Measurements from ENCODE around the gene NUFIP1.
"Not testable (repeated sequence)": the region's sequence is repeated elsewhere in the genome, so short reads cannot be mapped to it uniquely, and the experiment has no call there.

The NUFIP1 gene

DNA sequence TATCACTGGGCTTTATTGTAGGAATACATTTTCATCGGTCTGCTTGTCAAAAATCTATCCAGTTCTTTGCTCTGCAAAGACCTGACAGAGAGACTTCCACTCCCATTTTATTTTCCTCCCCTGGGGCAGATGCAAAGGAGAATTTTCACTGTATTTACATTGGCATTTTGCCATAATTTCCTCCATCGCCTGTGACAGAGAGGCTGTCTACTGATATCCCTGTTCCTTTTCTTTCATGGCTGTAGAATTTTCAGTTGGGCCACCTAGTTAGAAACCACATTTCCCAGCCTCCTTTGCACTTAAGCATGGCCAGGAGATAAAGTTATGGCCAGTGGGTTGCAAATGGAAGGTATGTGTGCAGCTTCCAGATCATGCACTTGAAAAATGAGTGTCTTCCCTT is 89.3 kb downstream of the NUFIP1 start:
- H3K36me3 Mint-ChIP-seq (ENCODE audit: low read depth): no peaks in the 10 kb centered on the region
- intact Hi-C loops (cut with micrococcal nuclease): no loop called here

DNA sequence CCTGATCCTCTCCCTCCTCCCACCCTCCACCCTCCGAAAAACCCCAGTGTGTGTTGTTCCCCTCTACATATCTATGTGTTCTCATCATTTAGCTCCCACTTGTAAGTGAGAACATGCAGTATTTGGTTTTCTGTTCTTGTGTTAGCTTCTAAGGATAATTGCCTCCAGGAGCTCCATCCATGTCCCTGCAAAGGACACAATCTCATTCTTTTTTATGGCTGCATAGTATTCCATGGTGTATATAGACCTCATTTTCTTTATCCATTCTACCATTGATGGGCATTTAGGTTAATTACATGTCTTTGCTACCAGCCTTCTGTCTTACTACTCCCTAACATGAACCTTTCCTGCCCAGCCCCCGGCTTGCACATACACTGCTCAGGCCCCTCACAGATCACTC is 91.0 kb downstream of the NUFIP1 start:
- H3K4me3 Mint-ChIP-seq; H3K27me3 Mint-ChIP-seq; intact Hi-C loops (cut with micrococcal nuclease); H3K27ac Mint-ChIP-seq; H3K9me3 Mint-ChIP-seq; H3K36me3 Mint-ChIP-seq (ENCODE audit: low read depth); H3K4me1 Mint-ChIP-seq (ENCODE audit: low read depth): not testable (repeated sequence)

More for the DNA sequence above, 89.3 kb downstream of the NUFIP1 start:
- no peaks in the 10 kb centered on the region for H3K4me1 Mint-ChIP-seq (ENCODE audit: low read depth)
- no peak overlapping the region for H3K27ac Mint-ChIP-seq
- no peaks in the 10 kb centered on the region for H3K9me3 Mint-ChIP-seq
- no peak overlapping the region for H3K4me3 Mint-ChIP-seq
- H3K27me3 Mint-ChIP-seq: peaks cover 2% of the 10 kb centered on the region

GRCh38 chr13:44895953-44896335 is 93.3 kb downstream of the NUFIP1 start:
- H3K4me1 Mint-ChIP-seq (ENCODE audit: low read depth): no peaks in the 10 kb centered on the region
- no peaks in the 10 kb centered on the region for H3K9me3 Mint-ChIP-seq
- no peak overlapping the region for H3K27ac Mint-ChIP-seq
- H3K4me3 Mint-ChIP-seq: no peak overlapping the region
- intact Hi-C loops (cut with micrococcal nuclease): no loop called here
- no peaks in the 10 kb centered on the region for H3K27me3 Mint-ChIP-seq
- no peaks in the 10 kb centered on the region for H3K36me3 Mint-ChIP-seq (ENCODE audit: low read depth)

- Mint-ChIP-seq H3K9me3 (no peaks in the 10 kb centered on the region), H3K36me3 (ENCODE audit: low read depth) (no peaks in the 10 kb centered on the region), H3K4me3 (no peak overlapping the region), H3K27ac (no peak overlapping the region), H3K27me3 (no peaks in the 10 kb centered on the region), H3K4me1 (ENCODE audit: low read depth) (no peaks in the 10 kb centered on the region)
- intact Hi-C loops (cut with micrococcal nuclease): no loop called here
These were observed 93.9 kb downstream of the NUFIP1 start for GRCh38 chr13:44895264-44895952.

DNA sequence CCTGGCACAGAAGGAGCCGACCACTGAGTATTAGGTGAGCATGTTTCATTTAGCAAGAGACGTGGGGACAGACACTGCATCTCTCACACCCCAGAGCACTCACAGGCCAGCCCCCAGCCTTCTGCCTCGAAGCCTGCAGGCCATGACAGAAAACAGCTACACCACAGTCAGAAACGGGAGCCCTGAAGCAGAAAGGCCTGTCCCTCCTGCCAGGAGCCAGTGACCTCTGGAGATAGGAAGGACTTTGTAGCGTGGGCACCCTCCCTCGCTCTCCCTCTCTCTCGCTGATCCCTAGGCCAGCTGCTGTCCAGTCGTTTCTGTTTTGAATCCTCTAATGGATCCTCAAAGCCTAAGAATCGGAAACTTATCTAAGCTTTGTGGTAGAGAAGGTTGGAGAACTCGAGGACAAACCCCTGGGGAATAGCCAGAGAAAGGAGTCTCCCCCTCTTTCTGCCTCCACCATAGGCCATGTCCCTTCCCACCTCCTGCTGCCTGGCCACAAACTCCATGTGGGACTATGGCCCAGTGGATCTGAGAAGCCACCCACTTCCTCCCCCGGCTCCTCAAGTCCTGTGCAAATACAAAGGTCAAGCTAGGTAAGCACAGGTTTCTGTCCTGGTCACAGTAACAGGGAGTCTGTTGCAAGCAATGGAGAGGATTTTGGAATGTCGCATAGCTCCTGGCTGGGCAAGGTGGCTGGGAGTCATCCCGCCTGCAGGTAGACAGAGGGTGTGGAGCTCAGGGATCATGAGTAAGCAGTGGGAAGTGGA is 95.1 kb downstream of the NUFIP1 start:
- Mint-ChIP-seq H3K27ac (no peak overlapping the region), H3K4me1 (ENCODE audit: low read depth) (no peaks in the 10 kb centered on the region), H3K27me3 (no peaks in the 10 kb centered on the region), H3K9me3 (no peaks in the 10 kb centered on the region), H3K36me3 (ENCODE audit: low read depth) (no peaks in the 10 kb centered on the region), H3K4me3 (no peak overlapping the region)
- intact Hi-C loops (cut with micrococcal nuclease): no loop called here
